ENCODE data around the gene HOTAIR.

The HOTAIR gene

GRCh38 chr12:53983950-53984572, 9.3 kb upstream of the HOTAIR start:
- TF ChIP-seq CTCF (IDR thresholded peaks at IDR 0.05), result no peak
- Histone ChIP-seq H3K27me3 (peaks cover 100% of the 10 kb centered on the region), H3K9me3 (no peaks in the 10 kb centered on the region), H3K27ac (no peak overlapping the region), H3K4me3 (ENCODE audit: low read depth in 1 of 2, low read length in 1 of 2) (peak overlapping the region in 1 of 2 experiments; percentile 10), H3K4me1 (ENCODE audit: control insufficient read depth in 1 of 2, insufficient read depth in 1 of 2, low read depth in 1 of 2, low read length in 1 of 2) (peaks cover 17 to 31% of the 10 kb centered on the region in 2 experiments), H3K36me3 (no peaks in the 10 kb centered on the region)

- Histone ChIP-seq H3K27me3 (peaks cover 100% of the 10 kb centered on the region), H3K27ac (no peak overlapping the region), H3K36me3 (no peaks in the 10 kb centered on the region), H3K4me3 (ENCODE audit: low read depth in 1 of 2, low read length in 1 of 2) (peak overlapping the region in 1 of 2 experiments; percentile 10), H3K4me1 (ENCODE audit: control insufficient read depth in 1 of 2, insufficient read depth in 1 of 2, low read depth in 1 of 2, low read length in 1 of 2) (peaks cover 17 to 31% of the 10 kb centered on the region in 2 experiments), H3K9me3 (no peaks in the 10 kb centered on the region)
- TF ChIP-seq CTCF (IDR thresholded peaks at IDR 0.05), result no peak
Measured at GRCh38 chr12:53983568-53983949, 8.8 kb upstream of the HOTAIR start.

GRCh38 chr12:53982648-53983567, 8.2 kb upstream of the HOTAIR start:
- TF ChIP-seq CTCF (IDR thresholded peaks at IDR 0.05), result no peak
- no peaks in the 10 kb centered on the region for H3K9me3 ChIP-seq
- peak overlapping the region in 1 of 2 experiments; percentile 10 for H3K4me3 ChIP-seq (ENCODE audit: low read depth in 1 of 2, low read length in 1 of 2)
- peaks cover 17 to 31% of the 10 kb centered on the region in 2 experiments for H3K4me1 ChIP-seq (ENCODE audit: control insufficient read depth in 1 of 2, insufficient read depth in 1 of 2, low read depth in 1 of 2, low read length in 1 of 2)
- no peaks in the 10 kb centered on the region for H3K36me3 ChIP-seq
- H3K27me3 ChIP-seq, result peaks cover 100% of the 10 kb centered on the region
- no peak overlapping the region for H3K27ac ChIP-seq

GRCh38 chr12:53981634-53982565, 7.1 kb upstream of the HOTAIR start:
- Histone ChIP-seq H3K36me3 (no peaks in the 10 kb centered on the region), H3K27me3 (peaks cover 100% of the 10 kb centered on the region), H3K4me3 (ENCODE audit: low read depth in 1 of 2, low read length in 1 of 2) (no peak overlapping the region), H3K27ac (no peak overlapping the region), H3K9me3 (no peaks in the 10 kb centered on the region), H3K4me1 (ENCODE audit: control insufficient read depth in 1 of 2, insufficient read depth in 1 of 2, low read depth in 1 of 2, low read length in 1 of 2) (peaks cover 17 to 31% of the 10 kb centered on the region in 2 experiments)
- TF ChIP-seq CTCF (IDR thresholded peaks at IDR 0.05), result no peak

GRCh38 chr12:53980802-53981496, 6.2 kb upstream of the HOTAIR start:
- Histone ChIP-seq H3K27me3 (peaks cover 100% of the 10 kb centered on the region), H3K27ac (no peak overlapping the region), H3K4me3 (ENCODE audit: low read depth in 1 of 2, low read length in 1 of 2) (no peak overlapping the region), H3K9me3 (no peaks in the 10 kb centered on the region), H3K4me1 (ENCODE audit: control insufficient read depth in 1 of 2, insufficient read depth in 1 of 2, low read depth in 1 of 2, low read length in 1 of 2) (peaks cover 15 to 28% of the 10 kb centered on the region in 2 experiments), H3K36me3 (no peaks in the 10 kb centered on the region)
- no peak for TF ChIP-seq CTCF (IDR thresholded peaks at IDR 0.05)

Data from neutrophil (primary cell).